Prostate gland (tissue), 2 donors: ENCODE data around the gene SMYD1.

Source experiments
- CTCF ChIP-seq, 4 experiments: fragments of 200-600 bp in 2 of 4; fragments of 450-650 bp in 2 of 4; sonication (generic) in 2 of 4; IDR thresholded peaks; 1 replicate in 3 of 4; 2 replicates in 1 of 4; pipeline ENCODE4 v1.5.1; 2016 to 2019; ENCODE audit warnings: antibody characterized with exemption in 4 of 4, mild to moderate bottlenecking in 2 of 4, moderate library complexity in 2 of 4
- POLR2AphosphoS5 ChIP-seq: sonication (generic); formaldehyde crosslinking; IDR thresholded peaks from one replicate; pipeline ENCODE4 v1.6.1; 2017; ENCODE audit warnings: antibody characterized with exemption

DNA sequence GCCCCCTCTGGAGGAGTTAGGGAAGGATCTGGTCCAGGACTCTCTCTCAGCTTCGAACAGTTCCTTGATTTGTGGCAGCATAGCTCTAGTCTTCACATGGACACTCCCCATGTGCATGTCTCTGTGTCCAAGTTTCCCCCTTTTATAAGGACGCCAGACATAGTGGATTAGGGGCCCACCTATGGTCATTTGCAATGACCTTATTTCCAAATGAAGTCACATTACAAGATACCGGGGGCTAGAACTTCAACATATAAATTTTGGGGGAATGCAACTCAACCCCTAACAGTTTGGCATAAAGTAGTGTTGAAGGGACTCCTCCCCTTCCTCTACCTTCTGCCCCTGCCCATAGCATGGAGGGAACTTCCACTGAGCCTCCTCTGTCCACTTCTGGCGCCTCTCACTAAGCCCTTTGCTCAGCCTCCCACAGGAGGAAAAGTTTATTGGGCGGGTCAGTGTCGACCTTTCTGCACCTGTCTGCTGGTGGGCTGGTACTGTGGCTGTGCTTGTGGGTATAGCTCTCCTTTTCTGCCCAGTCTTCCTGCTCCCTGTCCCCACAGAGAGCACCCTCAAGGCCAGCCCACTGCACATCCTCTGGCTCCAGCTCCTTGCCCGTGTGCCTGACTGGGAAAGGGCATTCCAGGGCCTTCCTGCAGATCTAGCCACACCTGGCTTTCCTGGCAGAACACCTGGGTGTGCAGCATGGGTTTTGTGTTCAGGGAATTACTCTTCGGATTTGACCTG is 54.7 kb downstream of the SMYD1 start:
- TF ChIP-seq CTCF (IDR thresholded peaks at IDR 0.05) (no peak), POLR2AphosphoS5 (no peak)
